Hepatocyte (in vitro differentiated cells): ENCODE results near the gene CAMTA2.

Experiments
- CTCF ChIP-seq: fragments of 200-600 bp; sonication (generic); IDR thresholded peaks from 2 replicates; pipeline ENCODE4 v1.5.1; 2016; ENCODE audit warnings: antibody characterized with exemption, mild to moderate bottlenecking; ENCODE audit not compliant: poor library complexity
- EZH2 ChIP-seq: fragments of 200-600 bp; sonication (generic); IDR thresholded peaks from 2 replicates; pipeline ENCODE4 v1.6.1; 2016; ENCODE audit warnings: antibody characterized with exemption, mild to moderate bottlenecking, borderline replicate concordance

- no peak for TF ChIP-seq CTCF
- no peak for TF ChIP-seq EZH2
Observed at GRCh38 chr17:4919511-4920047, 67.9 kb downstream of the CAMTA2 start.
